Gastrocnemius medialis (tissue), 4 donors: ENCODE measurements around the gene DYNLRB1. TPM values are rescaled to one million over a fixed set of nuclear protein-coding genes. Genes with fewer than 3 reads are reported as not detected.
"Not testable (repeated sequence)": the region's sequence is repeated elsewhere in the genome, so short reads cannot be mapped to it uniquely, and the experiment has no call there.

Source experiments
- ATAC-seq, 2 donors: fragments of 150-250 bp; one replicate each; pipeline ENCODE4 v1.9.1; 2016
- DNase-seq, 2 donors: peaks; one replicate each; pipeline ENCODE4 v3.0.0-alpha.2; 2019
- H3K27ac ChIP-seq, 4 donors: fragments of 200-600 bp; sonication (generic); 1 replicate in 1 of 4; 2 replicates in 3 of 4; pipeline ENCODE4 v1.5.1; 2016 to 2018; ENCODE audit warnings: mild to moderate bottlenecking in 2 of 4, moderate library complexity in 1 of 4
- H3K27me3 ChIP-seq, 3 donors: fragments of 200-600 bp; sonication (generic) in 2 of 3; 1 replicate in 1 of 3; 2 replicates in 2 of 3; pipeline versions ENCODE4 v1.5.1 to v1.6.0; 2016 to 2019; ENCODE audit warnings: mild to moderate bottlenecking in 1 of 3, moderate library complexity in 1 of 3
- H3K36me3 ChIP-seq, 2 donors: fragments of 200-600 bp; sonication (generic) in 1 of 2; one replicate each; pipeline ENCODE4 v1.5.1; 2017 to 2018
- H3K4me1 ChIP-seq, 2 donors: fragments of 200-600 bp; sonication (generic) in 1 of 2; one replicate each; pipeline ENCODE4 v1.5.1; 2016 to 2017; ENCODE audit warnings: mild to moderate bottlenecking in 2 of 2
- H3K4me3 ChIP-seq, 4 donors: fragments of 200-600 bp; sonication (generic) in 3 of 4; 1 replicate in 1 of 4; 2 replicates in 3 of 4; pipeline ENCODE4 v1.5.1; 2016 to 2019; ENCODE audit warnings: mild to moderate bottlenecking in 2 of 4
- H3K9me3 ChIP-seq, 3 donors: fragments of 200-600 bp; sonication (generic) in 2 of 3; 1 replicate in 1 of 3; 2 replicates in 2 of 3; pipeline ENCODE4 v1.5.1; 2016 to 2019
- POLR2A ChIP-seq, 2 donors: fragments of 450-650 bp; IDR thresholded peaks; one replicate each; pipeline ENCODE4 v1.6.1; 2017; ENCODE audit warnings: antibody characterized with exemption in 2 of 2, mild to moderate bottlenecking in 2 of 2, moderate library complexity in 2 of 2
- in situ Hi-C, 4 donors: fragments of 200-750 bp; cut with MboI; loops; one replicate each; pipeline versions ENCODE4 v1.15.0 to v1.8.0; 2017; ENCODE audit warnings: low sequenced_read_pairs in 4 of 4
- intact Hi-C: fragments of 100-400 bp; cut with DNase I; formaldehyde crosslinking; loops from one replicate; pipeline ENCODE4 v1.15.1; 2023; ENCODE audit warnings: low total_unique reads
- total RNA-seq, 4 donors: library from RNA; depleted of rRNA; stranded (reverse); fragments of >200 nt; gene quantifications; one replicate each; pipeline versions ENCODE4 v1.1.0 to v1.2.3, GENCODE V29; 2016
- TF ChIP-seq, protein P1 (sequence below), 5 experiments: fragments of 450-650 bp in 3 of 5; fragments of 200-600 bp in 2 of 5; sonication (generic) in 2 of 5; IDR thresholded peaks in 4 of 5; conservative IDR thresholded peaks in 1 of 5; 1 replicate in 4 of 5; 2 replicates in 1 of 5; pipeline ENCODE4 v1.5.1; 2016 to 2019; ENCODE audit warnings: antibody characterized with exemption in 5 of 5, mild to moderate bottlenecking in 3 of 5, moderate library complexity in 3 of 5

The DYNLRB1 gene
- total RNA-seq, 4 donors from 2014 or later, result 115 to 216 (median 142) TPM

- peaks cover 27 to 29% of the 10 kb centered on the region in 2 donors for H3K4me1 ChIP-seq
- intact Hi-C loops, result loop anchor here (5.0 kb wide), 1 partner anchor 523 kb away; the partner anchor contains the start of gene RALY
These were observed 1.2 kb upstream of the DYNLRB1 start for GRCh38 chr20:34514897-34515483.

GRCh38 chr20:34515484-34516246 is 557 bp upstream of the DYNLRB1 start:
- peaks cover 0 to 7% of the 10 kb centered on the region in 2 donors for H3K36me3 ChIP-seq
- in situ Hi-C loops, result loop anchor here in 3 of 4 donors (10.0 kb wide), 2 partner anchors 201 to 211 kb away; partner anchors contain the start of gene AHCY (in 1 of the 3)
- H3K9me3 ChIP-seq, result no peaks in the 10 kb centered on the region
- TF ChIP-seq POLR2A (IDR thresholded peaks at IDR 0.05), result no peak
- TF ChIP-seq, protein P1, sequence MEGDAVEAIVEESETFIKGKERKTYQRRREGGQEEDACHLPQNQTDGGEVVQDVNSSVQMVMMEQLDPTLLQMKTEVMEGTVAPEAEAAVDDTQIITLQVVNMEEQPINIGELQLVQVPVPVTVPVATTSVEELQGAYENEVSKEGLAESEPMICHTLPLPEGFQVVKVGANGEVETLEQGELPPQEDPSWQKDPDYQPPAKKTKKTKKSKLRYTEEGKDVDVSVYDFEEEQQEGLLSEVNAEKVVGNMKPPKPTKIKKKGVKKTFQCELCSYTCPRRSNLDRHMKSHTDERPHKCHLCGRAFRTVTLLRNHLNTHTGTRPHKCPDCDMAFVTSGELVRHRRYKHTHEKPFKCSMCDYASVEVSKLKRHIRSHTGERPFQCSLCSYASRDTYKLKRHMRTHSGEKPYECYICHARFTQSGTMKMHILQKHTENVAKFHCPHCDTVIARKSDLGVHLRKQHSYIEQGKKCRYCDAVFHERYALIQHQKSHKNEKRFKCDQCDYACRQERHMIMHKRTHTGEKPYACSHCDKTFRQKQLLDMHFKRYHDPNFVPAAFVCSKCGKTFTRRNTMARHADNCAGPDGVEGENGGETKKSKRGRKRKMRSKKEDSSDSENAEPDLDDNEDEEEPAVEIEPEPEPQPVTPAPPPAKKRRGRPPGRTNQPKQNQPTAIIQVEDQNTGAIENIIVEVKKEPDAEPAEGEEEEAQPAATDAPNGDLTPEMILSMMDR (IDR thresholded peaks at IDR 0.05 in 4 of 5, conservative IDR thresholded peaks at IDR 0.05 in 1 of 5), result no peak
- peak overlapping the region; percentile 88 to 96 (median 94) for H3K27ac ChIP-seq
- peak in 1 of 2 donors; percentile 38 for DNase-seq
- peak overlapping the region; percentile 71 to 92 (median 78) for H3K4me3 ChIP-seq
- intact Hi-C loops, result loop anchor here (2.0 to 5.0 kb wide), 2 partner anchors 213 to 523 kb away; partner anchors contain the start of genes AHCY and RALY
- no peaks in the 10 kb centered on the region for H3K27me3 ChIP-seq
- peaks cover 34% of the 10 kb centered on the region in 2 donors for H3K4me1 ChIP-seq
- ATAC-seq, result peak; percentile 33 to 52

More at GRCh38 chr20:34514897-34515483, 1.2 kb upstream of the DYNLRB1 start:
- TF ChIP-seq, protein P1 (IDR thresholded peaks at IDR 0.05 in 4 of 5, conservative IDR thresholded peaks at IDR 0.05 in 1 of 5), result no peak
- TF ChIP-seq POLR2A (IDR thresholded peaks at IDR 0.05), result no peak
- Histone ChIP-seq H3K9me3 (no peaks in the 10 kb centered on the region), H3K27ac (peak overlapping the region; percentile 21 to 96 (median 90)), H3K27me3 (no peaks in the 10 kb centered on the region), H3K4me3 (peak overlapping the region; percentile 71 to 92 (median 78)), H3K36me3 (peaks cover 0 to 9% of the 10 kb centered on the region in 2 donors)
- DNase-seq (no peak), ATAC-seq (peak in 1 of 2 donors; percentile 1)
- in situ Hi-C loops, result loop anchor here in 3 of 4 donors (10.0 kb wide), 2 partner anchors 200 to 210 kb away; partner anchors contain the start of gene AHCY (in 1 of the 3)

DNA sequence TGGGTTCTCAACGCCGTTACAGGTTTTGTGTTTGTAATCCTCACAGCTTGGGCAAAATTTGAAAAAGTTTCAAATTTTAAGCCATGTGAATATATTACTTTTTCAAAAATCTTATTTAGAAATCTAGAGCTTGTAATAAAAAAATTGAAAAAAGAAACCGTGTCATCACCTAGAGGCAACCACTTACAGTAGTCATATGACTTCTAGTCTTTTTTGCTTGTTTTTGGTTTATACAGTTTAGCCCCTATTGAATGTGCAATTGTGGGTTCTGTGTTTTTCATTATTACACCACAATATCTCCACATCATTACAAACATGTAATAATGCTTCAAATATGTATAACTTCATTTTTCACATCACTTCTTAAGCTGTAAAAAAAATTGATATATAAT is 888 bp downstream of the DYNLRB1 start:
- DNase-seq (no peak), ATAC-seq (no peak)
- no peaks in the 10 kb centered on the region for H3K36me3 ChIP-seq
- peaks cover 41 to 43% of the 10 kb centered on the region in 2 donors for H3K4me1 ChIP-seq
- H3K27ac ChIP-seq, result peak overlapping the region; percentile 88 to 96 (median 94)
- intact Hi-C loops (loop anchor here (2.0 to 5.0 kb wide), 2 partner anchors 214 to 525 kb away; partner anchors contain the start of genes AHCY and RALY), in situ Hi-C loops (loop anchor here in 3 of 4 donors (10.0 kb wide), 2 partner anchors 202 to 212 kb away; partner anchors contain the start of gene AHCY (in 1 of the 3))
- peak overlapping the region; percentile 71 to 92 (median 78) for H3K4me3 ChIP-seq
- TF ChIP-seq, protein P1 (IDR thresholded peaks at IDR 0.05 in 4 of 5, conservative IDR thresholded peaks at IDR 0.05 in 1 of 5), result no peak
- H3K27me3 ChIP-seq, result no peaks in the 10 kb centered on the region
- no peaks in the 10 kb centered on the region for H3K9me3 ChIP-seq

DNA sequence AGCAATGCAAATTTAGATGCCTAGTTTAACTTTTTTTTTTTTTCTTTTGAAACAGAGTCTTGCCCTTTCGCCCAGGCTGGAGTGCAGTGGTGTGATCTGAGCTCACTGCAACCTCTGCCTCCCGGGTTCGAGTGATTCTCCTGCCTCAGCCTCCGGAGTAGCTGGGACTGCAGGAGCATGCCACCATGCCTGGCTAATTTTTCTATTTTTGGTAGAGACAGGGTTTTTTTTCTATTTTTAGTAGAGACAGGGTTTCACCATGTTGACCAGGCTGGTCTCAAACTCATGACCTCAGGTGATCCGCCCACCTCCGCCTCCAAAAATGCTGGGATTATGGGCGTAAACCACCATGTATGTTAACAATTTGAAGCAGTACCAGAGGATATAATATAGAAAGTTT is 2.6 kb downstream of the DYNLRB1 start:
- not testable (repeated sequence) for H3K4me3 ChIP-seq, H3K27ac ChIP-seq, H3K36me3 ChIP-seq, H3K9me3 ChIP-seq, DNase-seq, ATAC-seq, H3K27me3 ChIP-seq
- in situ Hi-C loops (loop anchor here in 3 of 4 donors (10.0 kb wide), 2 partner anchors 204 to 214 kb away; partner anchors contain the start of gene AHCY (in 1 of the 3)), intact Hi-C loops (loop anchor here (5.0 kb wide), 1 partner anchor 527 kb away; the partner anchor contains the start of gene RALY)
- peaks cover 58 to 59% of the 10 kb centered on the region in 2 donors for H3K4me1 ChIP-seq

DNA sequence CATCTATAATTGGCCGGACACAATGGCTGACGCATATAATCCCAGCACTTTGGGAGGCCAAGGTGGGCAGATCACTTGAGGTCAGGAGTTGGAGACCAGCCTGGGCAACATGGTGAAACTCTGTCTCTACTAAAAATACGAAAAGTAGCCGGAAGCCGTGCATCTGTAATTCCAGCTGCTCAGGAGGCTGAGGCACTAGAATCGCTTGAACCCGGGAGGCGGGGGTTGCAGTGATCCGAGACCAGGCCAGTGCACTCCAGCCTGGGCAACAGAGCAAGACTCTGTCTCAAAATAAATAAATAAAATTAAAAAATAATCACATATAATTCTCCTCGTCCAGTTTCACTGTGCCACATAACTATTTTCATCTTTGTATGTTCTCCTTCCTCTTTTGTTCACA is 3.6 kb downstream of the DYNLRB1 start:
- intact Hi-C loops (loop anchor here (5.0 kb wide), 2 partner anchors 328 to 528 kb away; partner anchors contain the start of gene RALY), in situ Hi-C loops (loop anchor here (5.0 to 10.0 kb wide), 3 partner anchors 205 to 215 kb away; partner anchors contain the start of gene AHCY (in 1 of the 4))
- not testable (repeated sequence) for DNase-seq, H3K9me3 ChIP-seq, H3K4me3 ChIP-seq, H3K27me3 ChIP-seq, ATAC-seq, H3K27ac ChIP-seq, H3K36me3 ChIP-seq
- H3K4me1 ChIP-seq, result peaks cover 62 to 67% of the 10 kb centered on the region in 2 donors
